ENCODE data around the gene ALK.

Gene ALK

GRCh38 chr2:29317801-29318485, 603.4 kb downstream of the ALK start:
- TF ChIP-seq, protein P1, sequence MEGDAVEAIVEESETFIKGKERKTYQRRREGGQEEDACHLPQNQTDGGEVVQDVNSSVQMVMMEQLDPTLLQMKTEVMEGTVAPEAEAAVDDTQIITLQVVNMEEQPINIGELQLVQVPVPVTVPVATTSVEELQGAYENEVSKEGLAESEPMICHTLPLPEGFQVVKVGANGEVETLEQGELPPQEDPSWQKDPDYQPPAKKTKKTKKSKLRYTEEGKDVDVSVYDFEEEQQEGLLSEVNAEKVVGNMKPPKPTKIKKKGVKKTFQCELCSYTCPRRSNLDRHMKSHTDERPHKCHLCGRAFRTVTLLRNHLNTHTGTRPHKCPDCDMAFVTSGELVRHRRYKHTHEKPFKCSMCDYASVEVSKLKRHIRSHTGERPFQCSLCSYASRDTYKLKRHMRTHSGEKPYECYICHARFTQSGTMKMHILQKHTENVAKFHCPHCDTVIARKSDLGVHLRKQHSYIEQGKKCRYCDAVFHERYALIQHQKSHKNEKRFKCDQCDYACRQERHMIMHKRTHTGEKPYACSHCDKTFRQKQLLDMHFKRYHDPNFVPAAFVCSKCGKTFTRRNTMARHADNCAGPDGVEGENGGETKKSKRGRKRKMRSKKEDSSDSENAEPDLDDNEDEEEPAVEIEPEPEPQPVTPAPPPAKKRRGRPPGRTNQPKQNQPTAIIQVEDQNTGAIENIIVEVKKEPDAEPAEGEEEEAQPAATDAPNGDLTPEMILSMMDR (IDR thresholded peaks at IDR 0.05; ENCODE audit: borderline replicate concordance, insufficient read depth, low read depth, low read length): no peak
- H3K4me3 ChIP-seq (ENCODE audit: low read depth, low read length): no peak overlapping the region

DNA sequence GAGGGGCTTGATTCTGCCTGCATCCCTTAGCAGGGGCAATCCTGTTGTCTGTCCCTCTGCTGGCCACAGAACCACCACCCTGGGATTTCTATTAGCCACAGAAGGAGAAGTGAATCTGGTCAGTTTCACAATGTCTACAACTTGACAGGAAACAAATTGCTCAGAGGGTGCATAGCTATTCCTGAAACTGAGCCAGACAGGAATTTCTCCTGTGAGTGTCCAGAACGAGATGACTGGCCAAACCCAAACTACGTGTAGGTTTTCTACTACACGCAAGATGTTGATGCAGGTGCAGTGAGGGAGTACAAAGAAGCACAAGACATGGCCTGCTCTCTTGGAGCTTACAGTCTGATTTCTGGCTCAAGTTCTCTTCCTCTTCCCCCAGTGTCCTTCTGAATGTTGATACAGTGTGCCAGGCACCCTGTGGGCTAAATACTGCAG, 604.3 kb downstream of the ALK start:
- TF ChIP-seq, protein P1 (IDR thresholded peaks at IDR 0.05; ENCODE audit: borderline replicate concordance, insufficient read depth, low read depth, low read length): no peak

DNA sequence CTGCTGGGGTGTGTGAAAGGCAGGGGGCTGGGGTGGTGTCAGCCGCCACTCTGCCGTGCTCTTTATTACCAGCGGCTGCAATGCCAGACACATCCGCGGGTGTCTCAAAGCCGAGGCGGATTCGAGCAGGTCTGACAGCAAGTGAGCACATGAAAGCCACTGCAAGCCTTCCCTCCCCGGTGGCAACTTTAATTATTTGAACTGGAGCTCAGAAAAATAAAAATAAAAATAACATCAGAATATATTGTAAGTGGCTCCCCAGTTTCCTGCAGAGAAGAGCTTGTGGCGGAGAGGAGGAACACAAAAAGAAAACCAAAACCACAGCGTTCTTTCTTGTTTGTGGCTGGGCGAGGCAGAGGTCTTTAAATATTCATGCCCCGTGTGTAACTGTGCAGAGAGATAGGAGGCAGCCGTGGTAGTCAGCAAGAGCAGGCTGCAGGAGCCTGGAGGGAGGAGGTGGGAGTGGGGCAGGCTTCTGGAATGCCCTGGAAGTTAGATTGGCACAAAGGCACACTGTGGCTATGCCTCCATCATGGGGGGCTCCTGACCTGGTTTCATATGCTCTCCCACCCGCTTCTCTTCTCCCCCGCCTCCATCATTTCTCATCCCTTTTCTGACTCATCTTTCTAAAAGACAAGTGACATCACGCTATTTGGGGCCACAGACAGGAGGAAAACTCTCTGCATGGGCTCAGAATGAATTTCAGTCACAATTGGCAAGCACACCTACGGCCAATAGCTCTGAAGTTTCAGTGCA, 606.4 kb downstream of the ALK start:
- TF ChIP-seq, protein P1 (IDR thresholded peaks at IDR 0.05; ENCODE audit: borderline replicate concordance, insufficient read depth, low read depth, low read length): peak; percentile 55
- peak overlapping the region; percentile 37 for H3K4me3 ChIP-seq (ENCODE audit: low read depth, low read length)

More for the DNA sequence above, 604.3 kb downstream of the ALK start:
- no peak overlapping the region for H3K4me3 ChIP-seq (ENCODE audit: low read depth, low read length)

DNA sequence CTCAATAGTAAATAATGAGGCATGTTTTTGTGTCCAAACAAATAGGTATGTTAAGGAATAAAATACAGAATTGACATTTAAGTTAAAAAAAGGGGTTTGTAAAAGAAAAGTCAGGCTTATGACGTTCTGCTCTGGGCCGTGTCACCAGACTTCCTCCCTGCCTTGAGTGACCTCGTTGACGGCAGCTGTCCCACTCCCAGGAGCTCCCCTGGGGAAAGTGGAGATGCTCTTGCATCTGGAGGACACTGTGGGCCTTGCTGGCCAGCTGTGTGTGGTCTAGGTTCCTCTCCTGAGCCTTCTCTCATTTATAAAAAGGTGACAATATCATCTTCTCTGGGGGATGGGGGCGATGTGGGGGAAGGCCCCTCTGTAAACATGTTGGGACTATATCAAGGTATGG, 609.9 kb downstream of the ALK start:
- no peak overlapping the region for H3K4me3 ChIP-seq (ENCODE audit: low read depth, low read length)
- TF ChIP-seq, protein P1 (IDR thresholded peaks at IDR 0.05; ENCODE audit: borderline replicate concordance, insufficient read depth, low read depth, low read length): no peak

GRCh38 chr2:29310650-29311348, 610.6 kb downstream of the ALK start:
- TF ChIP-seq, protein P1 (IDR thresholded peaks at IDR 0.05; ENCODE audit: borderline replicate concordance, insufficient read depth, low read depth, low read length): no peak
- H3K4me3 ChIP-seq (ENCODE audit: low read depth, low read length): no peak overlapping the region

DNA sequence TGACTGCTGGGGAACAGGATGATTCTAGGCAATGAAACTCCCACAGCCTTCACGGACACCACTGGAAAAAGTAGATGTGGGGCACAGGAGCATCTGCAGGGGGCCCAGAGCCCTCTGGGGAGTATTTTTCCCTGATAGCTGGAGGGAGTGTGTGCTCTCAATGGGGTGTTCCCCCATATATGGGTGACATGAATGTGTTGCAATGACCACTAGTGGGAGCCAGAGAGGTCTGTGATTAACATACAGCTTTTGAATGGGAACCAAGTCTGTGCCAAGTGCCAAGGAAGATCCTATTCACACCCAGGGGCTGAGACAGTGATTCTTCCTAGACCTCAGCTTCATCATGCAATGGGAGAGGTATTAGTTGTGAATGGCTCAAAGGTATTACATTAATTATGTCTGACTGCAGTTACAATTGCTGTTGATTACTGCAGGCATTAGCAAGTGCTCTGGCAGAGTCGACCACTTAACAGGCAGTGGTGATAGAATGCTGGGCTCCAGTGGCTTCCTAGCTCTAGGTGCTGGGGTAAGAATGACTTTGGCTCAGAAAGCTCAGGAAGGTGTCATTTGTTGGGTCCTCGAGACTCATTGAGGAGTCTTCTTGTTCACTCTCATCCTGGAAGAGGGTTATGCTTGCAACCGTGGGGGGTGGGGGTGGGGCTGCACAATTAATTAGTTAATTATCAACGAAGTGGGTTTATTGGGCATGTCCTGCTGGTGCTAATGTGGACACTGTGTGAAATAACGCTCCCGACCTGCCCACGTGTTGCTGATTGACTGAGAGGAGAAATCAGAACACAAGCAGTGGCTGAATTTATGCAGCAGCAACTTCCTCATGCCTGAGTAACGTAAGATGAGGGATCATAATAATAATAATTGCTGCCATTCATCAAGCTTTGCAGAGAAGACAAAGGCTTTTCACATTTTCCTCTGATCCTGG, 612.0 kb downstream of the ALK start:
- TF ChIP-seq, protein P1 (IDR thresholded peaks at IDR 0.05; ENCODE audit: borderline replicate concordance, insufficient read depth, low read depth, low read length): peak; percentile 91
- H3K4me3 ChIP-seq (ENCODE audit: low read depth, low read length): no peak overlapping the region
